Measurements from ENCODE around the gene LCMT1. TPM values are rescaled to one million over a fixed set of nuclear protein-coding genes. Genes with fewer than 3 reads are reported as not detected.
A peak's percentile ranks its signal among the peaks of the same experiment; 100 is the strongest.

LCMT1 gene
- total and polyA plus RNA-seq, 2 donors (not counting 1 experiment from before 2014, with no cell fraction given), result 40.8 to 45.8 TPM

DNA sequence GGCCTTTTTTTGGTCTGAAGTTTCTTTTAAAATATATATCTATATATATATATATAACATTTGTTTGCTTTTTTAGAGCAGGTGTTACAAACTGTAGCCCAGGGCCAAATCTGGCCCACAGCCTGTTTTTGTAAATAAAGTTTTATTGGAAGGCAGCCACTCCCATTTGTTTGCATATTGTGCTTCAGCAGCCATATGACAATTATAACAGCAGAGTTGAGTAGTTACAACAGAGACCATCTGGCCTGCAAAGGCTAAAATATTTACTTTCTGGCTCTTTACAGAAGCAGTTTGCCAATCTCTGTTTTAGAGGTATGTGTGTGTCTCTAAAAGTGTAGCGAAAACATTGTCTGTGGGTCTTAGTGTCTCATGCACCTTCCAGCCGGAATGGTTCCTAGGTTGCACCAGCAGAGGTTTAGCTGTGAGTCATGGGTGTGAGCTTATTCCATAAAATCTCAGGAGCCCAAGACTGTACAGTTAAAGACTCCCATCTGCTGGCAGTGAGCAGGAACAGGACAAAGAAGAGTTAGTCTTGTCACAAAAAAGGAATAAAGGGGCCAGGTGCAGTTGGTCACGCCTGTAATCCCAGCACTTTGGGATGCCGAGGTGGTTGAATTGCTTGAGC is 23.8 kb downstream of the LCMT1 start:
- Histone ChIP-seq H3K27ac (ENCODE audit: insufficient read depth, low read length) (no peak overlapping the region), H3K4me2 (ENCODE audit: extremely low read depth, insufficient read depth, low read length) (no peak overlapping the region), H3K27me3 (ENCODE audit: control insufficient read depth, insufficient read depth, low read length) (no peaks in the 10 kb centered on the region), H4K20me1 (ENCODE audit: control insufficient read depth, extremely low read depth, insufficient read depth, low read length) (no peaks in the 10 kb centered on the region), H3K4me1 (ENCODE audit: control insufficient read depth, extremely low read depth, insufficient read depth, low read length) (no peaks in the 10 kb centered on the region), H3K9ac (ENCODE audit: insufficient read depth, low read length) (no peak overlapping the region), H3K36me3 (ENCODE audit: control insufficient read depth, insufficient read depth, low read length) (no peaks in the 10 kb centered on the region), H3K79me2 (ENCODE audit: control insufficient read depth, insufficient read depth, low read length) (no peaks in the 10 kb centered on the region), H3K4me3 (replicated peaks in 1 of 4; ENCODE audit: control extremely low read depth in 1 of 4, insufficient read depth in 1 of 4, low read depth in 3 of 4, low read length in 4 of 4) (no peak overlapping the region), H3K9me3 (ENCODE audit: control insufficient read depth, insufficient read depth, low read depth, low read length) (no peaks in the 10 kb centered on the region), H2AFZ (ENCODE audit: low read length) (no peak overlapping the region)
- TF ChIP-seq, protein P1, sequence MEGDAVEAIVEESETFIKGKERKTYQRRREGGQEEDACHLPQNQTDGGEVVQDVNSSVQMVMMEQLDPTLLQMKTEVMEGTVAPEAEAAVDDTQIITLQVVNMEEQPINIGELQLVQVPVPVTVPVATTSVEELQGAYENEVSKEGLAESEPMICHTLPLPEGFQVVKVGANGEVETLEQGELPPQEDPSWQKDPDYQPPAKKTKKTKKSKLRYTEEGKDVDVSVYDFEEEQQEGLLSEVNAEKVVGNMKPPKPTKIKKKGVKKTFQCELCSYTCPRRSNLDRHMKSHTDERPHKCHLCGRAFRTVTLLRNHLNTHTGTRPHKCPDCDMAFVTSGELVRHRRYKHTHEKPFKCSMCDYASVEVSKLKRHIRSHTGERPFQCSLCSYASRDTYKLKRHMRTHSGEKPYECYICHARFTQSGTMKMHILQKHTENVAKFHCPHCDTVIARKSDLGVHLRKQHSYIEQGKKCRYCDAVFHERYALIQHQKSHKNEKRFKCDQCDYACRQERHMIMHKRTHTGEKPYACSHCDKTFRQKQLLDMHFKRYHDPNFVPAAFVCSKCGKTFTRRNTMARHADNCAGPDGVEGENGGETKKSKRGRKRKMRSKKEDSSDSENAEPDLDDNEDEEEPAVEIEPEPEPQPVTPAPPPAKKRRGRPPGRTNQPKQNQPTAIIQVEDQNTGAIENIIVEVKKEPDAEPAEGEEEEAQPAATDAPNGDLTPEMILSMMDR (conservative IDR thresholded peaks at IDR 0.05 in 1 of 2, IDR thresholded peaks at IDR 0.05 in 1 of 2; ENCODE audit: low read depth in 1 of 2, low read length in 2 of 2), result peak; percentile 26 to 28
- no peak for TF ChIP-seq EZH2 (IDR thresholded peaks at IDR 0.05; ENCODE audit: low read length, missing control alignments)
- peak; percentile 52 to 67 for DNase-seq (ENCODE audit: low read depth in 2 of 2)

DNA sequence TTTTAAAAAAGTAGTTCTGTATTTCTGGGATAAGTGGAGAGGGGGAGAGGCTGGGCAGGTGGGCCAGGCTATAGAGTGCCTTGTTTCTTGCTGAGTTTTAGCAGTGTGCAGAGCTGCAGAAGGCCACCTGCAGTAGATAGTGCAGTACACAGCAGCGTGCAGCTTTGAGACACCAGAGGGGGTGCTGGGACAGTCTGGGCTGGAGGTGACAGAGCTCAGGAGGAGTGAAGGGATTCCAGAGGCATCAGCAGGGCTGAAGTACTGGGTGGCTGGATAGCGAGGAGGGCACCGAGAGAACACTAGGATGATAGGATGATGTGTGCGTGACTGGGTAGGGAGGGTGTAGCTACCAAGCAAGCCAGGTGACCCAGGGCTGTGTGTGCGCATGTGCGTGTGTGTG is 26.6 kb downstream of the LCMT1 start:
- Histone ChIP-seq H4K20me1 (ENCODE audit: control insufficient read depth, extremely low read depth, insufficient read depth, low read length) (no peaks in the 10 kb centered on the region), H3K9ac (ENCODE audit: insufficient read depth, low read length) (no peak overlapping the region), H3K27ac (ENCODE audit: insufficient read depth, low read length) (no peak overlapping the region), H2AFZ (ENCODE audit: low read length) (no peak overlapping the region), H3K4me1 (ENCODE audit: control insufficient read depth, extremely low read depth, insufficient read depth, low read length) (no peaks in the 10 kb centered on the region), H3K4me3 (replicated peaks in 1 of 4; ENCODE audit: control extremely low read depth in 1 of 4, insufficient read depth in 1 of 4, low read depth in 3 of 4, low read length in 4 of 4) (no peak overlapping the region), H3K27me3 (ENCODE audit: control insufficient read depth, insufficient read depth, low read length) (no peaks in the 10 kb centered on the region), H3K36me3 (ENCODE audit: control insufficient read depth, insufficient read depth, low read length) (no peaks in the 10 kb centered on the region), H3K4me2 (ENCODE audit: extremely low read depth, insufficient read depth, low read length) (no peak overlapping the region), H3K9me3 (ENCODE audit: control insufficient read depth, insufficient read depth, low read depth, low read length) (no peaks in the 10 kb centered on the region), H3K79me2 (ENCODE audit: control insufficient read depth, insufficient read depth, low read length) (no peaks in the 10 kb centered on the region)
- TF ChIP-seq, protein P1 (conservative IDR thresholded peaks at IDR 0.05 in 1 of 2, IDR thresholded peaks at IDR 0.05 in 1 of 2; ENCODE audit: low read depth in 1 of 2, low read length in 2 of 2), result no peak
- TF ChIP-seq EZH2 (IDR thresholded peaks at IDR 0.05; ENCODE audit: low read length, missing control alignments), result no peak
- DNase-seq (ENCODE audit: low read depth in 2 of 2), result no peak

DNA sequence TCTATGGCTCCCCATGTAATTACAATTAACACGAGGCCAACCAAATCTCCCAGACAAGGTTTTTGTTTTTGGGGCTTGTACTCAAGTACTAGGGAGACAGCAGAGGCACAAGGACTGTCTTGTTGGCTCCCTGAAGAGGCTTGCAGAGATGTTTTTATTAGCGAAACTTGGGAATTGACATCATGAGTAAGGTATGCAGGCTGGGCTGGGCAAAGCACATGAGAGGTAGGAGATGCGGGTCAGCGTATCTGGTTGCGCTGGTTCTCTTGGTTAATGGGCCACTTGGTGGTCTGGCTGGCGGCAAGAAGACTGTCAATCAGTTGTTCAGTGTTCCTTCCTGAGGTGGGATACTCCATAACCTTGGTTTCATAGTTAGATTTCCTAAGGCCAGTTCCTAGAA is 28.9 kb downstream of the LCMT1 start:
- no peaks in the 10 kb centered on the region for H3K79me2 ChIP-seq (ENCODE audit: control insufficient read depth, insufficient read depth, low read length)
- H3K4me2 ChIP-seq (ENCODE audit: extremely low read depth, insufficient read depth, low read length), result no peak overlapping the region
- DNase-seq (ENCODE audit: low read depth in 2 of 2), result peak in 1 of 2 donors; percentile 67
- H3K9ac ChIP-seq (ENCODE audit: insufficient read depth, low read length), result no peak overlapping the region
- H3K27ac ChIP-seq (ENCODE audit: insufficient read depth, low read length), result no peak overlapping the region
- no peaks in the 10 kb centered on the region for H3K27me3 ChIP-seq (ENCODE audit: control insufficient read depth, insufficient read depth, low read length)
- TF ChIP-seq, protein P1 (conservative IDR thresholded peaks at IDR 0.05 in 1 of 2, IDR thresholded peaks at IDR 0.05 in 1 of 2; ENCODE audit: low read depth in 1 of 2, low read length in 2 of 2), result no peak
- no peak for TF ChIP-seq EZH2 (IDR thresholded peaks at IDR 0.05; ENCODE audit: low read length, missing control alignments)
- no peak overlapping the region for H2AFZ ChIP-seq (ENCODE audit: low read length)
- H4K20me1 ChIP-seq (ENCODE audit: control insufficient read depth, extremely low read depth, insufficient read depth, low read length), result no peaks in the 10 kb centered on the region
- no peaks in the 10 kb centered on the region for H3K9me3 ChIP-seq (ENCODE audit: control insufficient read depth, insufficient read depth, low read depth, low read length)
- H3K4me3 ChIP-seq (replicated peaks in 1 of 4; ENCODE audit: control extremely low read depth in 1 of 4, insufficient read depth in 1 of 4, low read depth in 3 of 4, low read length in 4 of 4), result no peak overlapping the region
- no peaks in the 10 kb centered on the region for H3K4me1 ChIP-seq (ENCODE audit: control insufficient read depth, extremely low read depth, insufficient read depth, low read length)
- H3K36me3 ChIP-seq (ENCODE audit: control insufficient read depth, insufficient read depth, low read length), result no peaks in the 10 kb centered on the region
